GM18520 (cell line): Measurements from ENCODE around the gene APOL3.
"Not testable (repeated sequence)": the region's sequence is repeated elsewhere in the genome, so short reads cannot be mapped to it uniquely, and the experiment has no call there.

Experiments used
- ATAC-seq: cut with Tn5 transposase; IDR thresholded peaks from one replicate; pipeline ENCODE4 v1.9.1; 2021; ENCODE audit not compliant: unreplicated experiment

Gene APOL3

GRCh38 chr22:36162127-36163034 is 1.8 kb upstream of the APOL3 start:
- no peak for ATAC-seq

GRCh38 chr22:36161793-36162126 is 1.2 kb upstream of the APOL3 start:
- not testable (repeated sequence) for ATAC-seq

- ATAC-seq, result no peak
Observed at GRCh38 chr22:36156515-36157419, 3.8 kb downstream of the APOL3 start.

- no peak for ATAC-seq
Observed at GRCh38 chr22:36156119-36156514, 4.4 kb downstream of the APOL3 start.

- no peak for ATAC-seq
Observed at GRCh38 chr22:36155702-36156101, 4.9 kb downstream of the APOL3 start.

GRCh38 chr22:36154423-36154945 is 6.1 kb downstream of the APOL3 start:
- ATAC-seq, result no peak

- ATAC-seq, result no peak
Observed at GRCh38 chr22:36153501-36154422, 6.8 kb downstream of the APOL3 start.

GRCh38 chr22:36152821-36153220 is 7.7 kb downstream of the APOL3 start:
- not testable (repeated sequence) for ATAC-seq

- ATAC-seq, result no peak
Observed at GRCh38 chr22:36152088-36152487, 8.5 kb downstream of the APOL3 start.

- no peak for ATAC-seq
Observed at GRCh38 chr22:36151006-36151595, 9.5 kb downstream of the APOL3 start.

GRCh38 chr22:36149441-36149840 is 11.1 kb downstream of the APOL3 start:
- no peak for ATAC-seq

GRCh38 chr22:36148411-36148810 is 12.1 kb downstream of the APOL3 start:
- no peak for ATAC-seq

- ATAC-seq, result no peak
Observed at GRCh38 chr22:36147196-36147791, 13.3 kb downstream of the APOL3 start.

- no peak for ATAC-seq
Observed at GRCh38 chr22:36145881-36146280, 14.7 kb downstream of the APOL3 start.

GRCh38 chr22:36144886-36145541 is 15.5 kb downstream of the APOL3 start:
- no peak for ATAC-seq

- ATAC-seq, result no peak
Observed at GRCh38 chr22:36143956-36144355, 16.6 kb downstream of the APOL3 start.

GRCh38 chr22:36143066-36143815 is 17.3 kb downstream of the APOL3 start:
- no peak for ATAC-seq

GRCh38 chr22:36141481-36141880 is 19.1 kb downstream of the APOL3 start:
- no peak for ATAC-seq

GRCh38 chr22:36138709-36139108 is 21.8 kb downstream of the APOL3 start:
- not testable (repeated sequence) for ATAC-seq
